Measurements from ENCODE around the gene SPEN. TPM values are rescaled to one million over a fixed set of nuclear protein-coding genes. Genes with fewer than 3 reads are reported as not detected.

Gene SPEN
- total and polyA plus RNA-seq, 9 of the 15 experiments (the other 6 are each of a cell fraction or from before 2014, with no cell fraction given): 5.7 to 87.5 (median 27.2) TPM

DNA sequence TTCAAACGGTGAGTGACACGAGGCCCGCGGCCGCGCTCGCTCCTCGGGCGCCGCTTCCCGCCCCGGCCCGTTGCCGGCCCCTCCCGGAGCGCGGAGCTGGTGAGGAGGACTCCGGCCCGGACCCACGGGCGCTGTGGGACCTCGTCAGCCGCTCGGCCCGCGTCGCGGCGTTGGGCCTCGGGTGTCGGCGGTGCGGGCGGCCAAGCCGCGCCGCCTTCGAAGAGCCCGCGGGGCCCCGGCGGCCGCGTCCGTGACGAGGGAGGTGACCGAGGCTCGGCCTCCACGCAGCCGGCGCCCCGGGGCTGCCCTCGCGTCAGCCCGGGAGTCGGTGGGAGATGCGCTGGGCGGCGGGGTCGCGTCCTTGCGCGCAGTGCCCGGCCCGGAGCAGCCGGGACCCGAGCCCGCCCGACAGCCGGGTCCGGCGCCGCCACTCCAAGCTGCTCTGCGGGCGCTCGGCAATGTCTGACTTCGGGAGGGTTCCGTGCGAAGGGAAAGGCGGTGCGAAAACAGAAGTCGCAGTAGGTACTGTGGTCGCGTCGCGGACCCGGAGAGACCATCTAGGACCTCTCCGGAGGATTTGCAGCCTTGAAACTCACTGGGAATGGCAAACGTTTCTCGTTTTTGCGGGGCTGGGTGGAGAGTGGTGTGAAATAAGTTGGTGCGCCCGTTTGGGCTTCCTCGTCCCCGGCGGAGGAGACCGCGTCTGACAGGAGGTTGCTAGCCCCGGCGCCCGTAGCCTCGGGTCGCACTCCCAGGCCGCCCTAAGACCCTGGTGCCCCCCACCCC lies 829 bp downstream of the SPEN start (continued):
- TF ChIP-seq, protein P1, sequence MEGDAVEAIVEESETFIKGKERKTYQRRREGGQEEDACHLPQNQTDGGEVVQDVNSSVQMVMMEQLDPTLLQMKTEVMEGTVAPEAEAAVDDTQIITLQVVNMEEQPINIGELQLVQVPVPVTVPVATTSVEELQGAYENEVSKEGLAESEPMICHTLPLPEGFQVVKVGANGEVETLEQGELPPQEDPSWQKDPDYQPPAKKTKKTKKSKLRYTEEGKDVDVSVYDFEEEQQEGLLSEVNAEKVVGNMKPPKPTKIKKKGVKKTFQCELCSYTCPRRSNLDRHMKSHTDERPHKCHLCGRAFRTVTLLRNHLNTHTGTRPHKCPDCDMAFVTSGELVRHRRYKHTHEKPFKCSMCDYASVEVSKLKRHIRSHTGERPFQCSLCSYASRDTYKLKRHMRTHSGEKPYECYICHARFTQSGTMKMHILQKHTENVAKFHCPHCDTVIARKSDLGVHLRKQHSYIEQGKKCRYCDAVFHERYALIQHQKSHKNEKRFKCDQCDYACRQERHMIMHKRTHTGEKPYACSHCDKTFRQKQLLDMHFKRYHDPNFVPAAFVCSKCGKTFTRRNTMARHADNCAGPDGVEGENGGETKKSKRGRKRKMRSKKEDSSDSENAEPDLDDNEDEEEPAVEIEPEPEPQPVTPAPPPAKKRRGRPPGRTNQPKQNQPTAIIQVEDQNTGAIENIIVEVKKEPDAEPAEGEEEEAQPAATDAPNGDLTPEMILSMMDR (IDR thresholded peaks at IDR 0.05 in 2 of 3, conservative IDR thresholded peaks at IDR 0.05 in 1 of 3; ENCODE audit: insufficient read depth in 2 of 3, low read depth in 1 of 3, low read length in 3 of 3): no peak
- TF ChIP-seq CEBPB (tag; IDR thresholded peaks at IDR 0.05): no peak
- TF ChIP-seq, protein P2, sequence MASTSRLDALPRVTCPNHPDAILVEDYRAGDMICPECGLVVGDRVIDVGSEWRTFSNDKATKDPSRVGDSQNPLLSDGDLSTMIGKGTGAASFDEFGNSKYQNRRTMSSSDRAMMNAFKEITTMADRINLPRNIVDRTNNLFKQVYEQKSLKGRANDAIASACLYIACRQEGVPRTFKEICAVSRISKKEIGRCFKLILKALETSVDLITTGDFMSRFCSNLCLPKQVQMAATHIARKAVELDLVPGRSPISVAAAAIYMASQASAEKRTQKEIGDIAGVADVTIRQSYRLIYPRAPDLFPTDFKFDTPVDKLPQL (IDR thresholded peaks at IDR 0.05; ENCODE audit: extremely low read depth, insufficient read length): no peak
- no peak for TF ChIP-seq ZNF232 (CRISPR knock-in tag; IDR thresholded peaks at IDR 0.05)
- no peak for TF ChIP-seq PHTF2 (CRISPR knock-in tag; IDR thresholded peaks at IDR 0.05)
- peak; percentile 5; the same call in 1 of the 2 replicates for TF ChIP-seq ZNF282 (CRISPR knock-in tag; IDR thresholded peaks at IDR 0.05)
- TF ChIP-seq, protein P3, sequence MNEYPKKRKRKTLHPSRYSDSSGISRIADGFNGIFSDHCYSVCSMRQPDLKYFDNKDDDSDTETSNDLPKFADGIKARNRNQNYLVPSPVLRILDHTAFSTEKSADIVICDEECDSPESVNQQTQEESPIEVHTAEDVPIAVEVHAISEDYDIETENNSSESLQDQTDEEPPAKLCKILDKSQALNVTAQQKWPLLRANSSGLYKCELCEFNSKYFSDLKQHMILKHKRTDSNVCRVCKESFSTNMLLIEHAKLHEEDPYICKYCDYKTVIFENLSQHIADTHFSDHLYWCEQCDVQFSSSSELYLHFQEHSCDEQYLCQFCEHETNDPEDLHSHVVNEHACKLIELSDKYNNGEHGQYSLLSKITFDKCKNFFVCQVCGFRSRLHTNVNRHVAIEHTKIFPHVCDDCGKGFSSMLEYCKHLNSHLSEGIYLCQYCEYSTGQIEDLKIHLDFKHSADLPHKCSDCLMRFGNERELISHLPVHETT (CRISPR knock-in tag; conservative IDR thresholded peaks at IDR 0.05 in 1 of 2, IDR thresholded peaks at IDR 0.05 in 1 of 2): no peak
- TF ChIP-seq, protein P4, sequence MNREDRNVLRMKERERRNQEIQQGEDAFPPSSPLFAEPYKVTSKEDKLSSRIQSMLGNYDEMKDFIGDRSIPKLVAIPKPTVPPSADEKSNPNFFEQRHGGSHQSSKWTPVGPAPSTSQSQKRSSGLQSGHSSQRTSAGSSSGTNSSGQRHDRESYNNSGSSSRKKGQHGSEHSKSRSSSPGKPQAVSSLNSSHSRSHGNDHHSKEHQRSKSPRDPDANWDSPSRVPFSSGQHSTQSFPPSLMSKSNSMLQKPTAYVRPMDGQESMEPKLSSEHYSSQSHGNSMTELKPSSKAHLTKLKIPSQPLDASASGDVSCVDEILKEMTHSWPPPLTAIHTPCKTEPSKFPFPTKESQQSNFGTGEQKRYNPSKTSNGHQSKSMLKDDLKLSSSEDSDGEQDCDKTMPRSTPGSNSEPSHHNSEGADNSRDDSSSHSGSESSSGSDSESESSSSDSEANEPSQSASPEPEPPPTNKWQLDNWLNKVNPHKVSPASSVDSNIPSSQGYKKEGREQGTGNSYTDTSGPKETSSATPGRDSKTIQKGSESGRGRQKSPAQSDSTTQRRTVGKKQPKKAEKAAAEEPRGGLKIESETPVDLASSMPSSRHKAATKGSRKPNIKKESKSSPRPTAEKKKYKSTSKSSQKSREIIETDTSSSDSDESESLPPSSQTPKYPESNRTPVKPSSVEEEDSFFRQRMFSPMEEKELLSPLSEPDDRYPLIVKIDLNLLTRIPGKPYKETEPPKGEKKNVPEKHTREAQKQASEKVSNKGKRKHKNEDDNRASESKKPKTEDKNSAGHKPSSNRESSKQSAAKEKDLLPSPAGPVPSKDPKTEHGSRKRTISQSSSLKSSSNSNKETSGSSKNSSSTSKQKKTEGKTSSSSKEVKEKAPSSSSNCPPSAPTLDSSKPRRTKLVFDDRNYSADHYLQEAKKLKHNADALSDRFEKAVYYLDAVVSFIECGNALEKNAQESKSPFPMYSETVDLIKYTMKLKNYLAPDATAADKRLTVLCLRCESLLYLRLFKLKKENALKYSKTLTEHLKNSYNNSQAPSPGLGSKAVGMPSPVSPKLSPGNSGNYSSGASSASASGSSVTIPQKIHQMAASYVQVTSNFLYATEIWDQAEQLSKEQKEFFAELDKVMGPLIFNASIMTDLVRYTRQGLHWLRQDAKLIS (CRISPR knock-in tag; IDR thresholded peaks at IDR 0.05): peak; percentile 92
- TF ChIP-seq CHD4 (IDR thresholded peaks at IDR 0.05; ENCODE audit: insufficient read depth, insufficient replicate concordance, low read depth, low read length, poor library complexity, severe bottlenecking): no peak
- TF ChIP-seq GATA2 (CRISPR knock-in tag; IDR thresholded peaks at IDR 0.05): no peak
- TF ChIP-seq GATAD2A (IDR thresholded peaks at IDR 0.05): no peak
- no peak for TF ChIP-seq ZNF140 (CRISPR knock-in tag; IDR thresholded peaks at IDR 0.05)
- TF ChIP-seq LEF1 (IDR thresholded peaks at IDR 0.05): no peak
- TF ChIP-seq TAF15 (IDR thresholded peaks at IDR 0.05; ENCODE audit: low read depth, low read length): no peak
- no peak for TF ChIP-seq ZNF184 (CRISPR knock-in tag; IDR thresholded peaks at IDR 0.05)

All from K562 (cell line).